Midbrain (tissue), 1 donor: ENCODE data around the gene SLC44A2.
A peak's percentile ranks its signal among the peaks of the same experiment; 100 is the strongest.

Source experiments
- DNase-seq: peaks from one replicate; lab custom pipeline; 2025; lab: John Stamatoyannopoulos, UW

The SLC44A2 gene

DNA sequence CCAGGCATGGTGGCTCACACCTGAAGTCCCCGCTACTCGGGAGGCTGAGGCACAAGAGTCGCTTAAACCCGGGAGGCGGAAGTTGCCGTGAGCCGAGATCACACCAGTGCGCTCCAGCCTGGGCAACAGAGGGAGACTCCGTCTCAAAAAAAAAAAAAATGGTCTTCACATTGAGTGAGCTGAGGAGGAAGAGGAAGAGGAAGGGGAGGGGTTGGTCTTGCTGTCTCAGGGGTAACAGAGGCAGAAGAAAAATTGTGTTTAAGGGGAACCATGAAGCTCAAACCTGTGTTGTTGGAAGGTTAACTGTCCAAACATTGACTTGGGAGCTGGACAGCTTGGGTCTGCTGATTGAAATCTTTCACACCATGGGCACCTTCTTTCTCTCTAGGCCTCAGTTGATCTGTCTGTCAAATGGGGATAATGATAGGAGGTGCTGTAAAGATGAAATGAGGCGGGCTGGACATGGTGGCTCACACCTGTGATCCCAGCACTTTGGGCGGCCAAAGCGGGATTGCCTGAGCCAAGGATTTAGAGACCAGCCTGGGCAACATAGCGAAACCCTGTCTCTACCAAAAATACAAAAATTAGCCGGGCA, 9.8 kb upstream of the SLC44A2 start:
- no peak for DNase-seq

DNA sequence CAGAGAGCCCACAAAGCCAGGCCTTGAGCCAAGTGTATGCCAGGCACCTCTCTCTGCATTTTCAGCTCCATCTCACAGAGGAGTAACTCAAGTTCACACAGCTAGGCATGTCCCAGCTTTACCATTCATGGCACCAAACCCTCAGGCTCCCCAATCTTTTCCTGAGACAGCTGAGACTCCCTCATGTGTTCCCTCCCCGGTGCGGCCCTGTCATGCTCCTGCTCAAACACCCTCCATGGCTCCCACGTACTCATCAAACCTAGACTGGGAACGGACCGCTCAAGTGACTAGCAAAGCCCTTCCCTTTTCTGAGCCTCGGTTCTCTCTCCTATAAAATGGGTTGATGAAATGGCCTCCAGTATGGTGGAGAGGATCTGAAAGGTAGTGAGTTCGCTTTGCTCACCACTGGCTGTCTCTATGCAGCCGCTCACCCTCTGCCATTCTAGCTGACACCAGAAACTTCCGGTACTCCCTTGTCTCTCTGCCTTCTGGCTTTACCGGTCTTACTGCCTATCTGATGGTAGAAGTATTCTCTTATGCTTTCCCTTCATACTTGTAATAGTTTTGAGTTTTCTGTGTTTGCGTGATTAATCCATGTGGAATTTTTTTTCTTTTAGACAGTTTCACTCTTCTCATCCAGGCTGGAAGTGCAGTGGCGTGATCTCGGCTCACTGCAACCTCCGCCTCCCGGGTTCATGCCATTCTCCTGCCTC, 7.8 kb upstream of the SLC44A2 start:
- no peak for DNase-seq

DNA sequence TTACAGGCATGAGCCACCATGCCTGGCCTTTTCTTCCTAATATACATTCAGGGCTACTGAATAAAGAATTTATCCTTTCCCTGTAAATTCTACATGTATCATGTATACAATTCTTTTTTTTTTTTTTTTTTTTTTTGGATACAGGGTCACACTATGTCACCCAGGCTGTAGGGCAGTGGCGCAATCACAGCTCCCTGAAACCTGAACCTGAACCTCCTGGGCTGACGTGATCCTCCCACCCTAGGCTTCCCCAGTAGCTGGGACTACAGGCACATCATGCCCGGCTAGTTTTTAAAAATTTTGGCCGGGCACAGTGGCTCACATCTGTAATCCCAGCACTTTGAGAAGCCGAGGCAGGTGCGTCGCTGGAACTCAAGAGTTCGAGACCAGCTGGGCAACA, 6.5 kb upstream of the SLC44A2 start:
- DNase-seq = no peak

DNA sequence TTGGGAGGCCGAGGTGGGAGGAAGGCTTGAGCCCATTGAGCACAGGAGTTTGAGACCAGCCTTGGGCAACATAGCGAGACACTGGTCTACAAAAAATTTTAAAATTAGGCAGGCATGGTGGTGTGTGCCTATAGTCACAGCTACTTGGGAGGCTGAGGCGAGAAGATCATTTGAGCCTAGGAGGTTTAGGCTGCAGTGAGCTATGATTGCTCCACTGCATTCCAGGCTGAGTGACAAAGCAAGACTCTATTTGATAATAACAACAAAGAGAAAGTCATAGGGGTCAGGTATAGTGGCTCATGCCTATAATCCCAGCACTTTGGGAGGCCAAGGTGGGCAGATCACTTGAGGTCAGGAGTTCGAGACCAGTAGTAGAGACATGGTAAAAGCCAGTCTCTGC, 4.6 kb upstream of the SLC44A2 start:
- DNase-seq = no peak

DNA sequence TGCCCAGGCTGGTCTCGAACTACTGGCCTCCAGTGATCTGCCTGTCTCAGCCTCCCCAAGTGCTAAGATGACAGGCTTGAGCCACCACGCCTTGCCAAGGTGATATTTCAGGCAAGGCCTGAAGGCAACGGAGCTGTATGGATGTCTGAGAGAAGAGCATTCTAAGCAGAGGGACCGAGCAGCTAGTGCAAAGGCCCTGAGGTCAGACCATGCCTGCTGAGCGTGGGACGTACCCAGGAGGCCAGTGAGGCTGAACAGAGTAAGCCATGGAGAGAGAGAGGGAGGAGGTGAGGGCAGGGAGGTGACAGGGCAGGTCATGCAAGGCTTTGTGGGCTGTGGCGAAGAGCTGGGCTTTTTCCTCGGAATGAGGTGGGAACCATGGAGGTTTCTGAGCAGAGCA, 3.4 kb upstream of the SLC44A2 start:
- DNase-seq = no peak

DNA sequence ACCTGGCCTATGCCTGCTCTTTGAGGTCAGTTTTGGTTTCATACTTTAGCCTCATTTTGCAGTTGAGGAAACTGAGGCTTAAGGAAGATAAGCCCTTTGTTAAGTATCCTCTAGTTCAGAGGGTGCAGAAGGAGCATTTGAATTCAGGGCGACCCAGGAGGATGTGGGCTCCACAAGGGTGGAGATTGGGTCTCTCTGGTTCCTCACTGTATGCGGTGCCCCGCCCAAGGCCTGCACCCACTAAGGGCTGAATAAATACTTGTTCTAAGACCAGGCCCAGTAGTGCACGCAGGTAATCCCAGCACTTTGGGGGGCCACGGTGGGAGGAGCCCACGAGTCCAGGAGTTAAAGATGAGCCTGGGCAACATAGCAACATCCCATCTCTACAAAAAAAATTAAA, 768 bp upstream of the SLC44A2 start:
- no peak for DNase-seq

DNA sequence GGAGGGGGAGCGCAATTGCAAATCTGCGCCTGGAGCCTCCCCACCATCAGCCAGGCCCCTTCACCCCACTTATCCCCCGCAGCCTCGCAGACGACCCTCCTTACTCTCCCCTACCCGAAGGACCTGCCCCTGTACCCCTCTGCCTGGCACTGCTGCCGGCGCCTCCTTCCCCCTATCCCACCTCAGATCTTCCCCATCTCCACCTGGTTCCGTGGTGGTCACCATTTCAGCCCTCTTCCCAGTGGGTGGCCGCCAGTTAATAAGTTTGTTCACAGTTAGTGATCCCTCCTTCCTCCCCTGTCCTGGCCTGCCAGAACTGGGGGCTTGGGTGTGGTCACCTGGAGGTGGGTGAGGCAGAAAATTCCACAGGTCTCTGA, 397 bp downstream of the SLC44A2 start:
- DNase-seq = no peak

DNA sequence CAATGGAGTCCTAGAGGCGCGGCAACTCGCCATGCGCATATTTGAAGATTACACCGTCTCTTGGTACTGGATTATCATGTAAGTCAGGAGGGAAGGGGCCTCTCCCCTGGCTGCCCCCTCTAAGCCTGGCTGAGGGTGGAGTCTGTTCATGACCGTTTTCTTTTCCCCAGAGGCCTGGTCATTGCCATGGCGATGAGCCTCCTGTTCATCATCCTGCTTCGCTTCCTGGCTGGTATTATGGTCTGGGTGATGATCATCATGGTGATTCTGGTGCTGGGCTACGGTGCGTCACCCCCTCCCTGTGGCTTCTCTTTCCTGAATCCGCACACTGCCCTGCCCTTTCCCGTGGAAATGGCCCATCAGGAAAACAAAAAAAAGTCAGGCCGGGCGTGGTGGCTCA, 6.5 kb downstream of the SLC44A2 start:
- DNase-seq = no peak

DNA sequence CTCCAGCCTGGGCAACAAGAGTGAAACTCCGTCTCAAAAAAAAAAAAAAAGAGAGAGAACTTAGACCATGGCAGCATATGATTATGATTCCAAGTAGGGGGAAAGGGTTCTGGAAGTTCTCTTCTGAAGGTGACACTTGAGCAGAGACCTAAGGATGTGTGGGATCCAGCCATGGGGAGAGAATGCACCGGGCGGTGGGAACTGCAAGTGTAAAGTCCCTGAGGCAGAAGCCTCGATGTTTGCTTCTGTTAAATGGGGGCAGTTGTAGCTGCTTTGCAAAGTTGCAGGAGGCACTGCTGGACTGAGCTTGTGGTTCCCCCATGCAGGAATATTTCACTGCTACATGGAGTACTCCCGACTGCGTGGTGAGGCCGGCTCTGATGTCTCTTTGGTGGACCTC, 9.1 kb downstream of the SLC44A2 start:
- no peak for DNase-seq

DNA sequence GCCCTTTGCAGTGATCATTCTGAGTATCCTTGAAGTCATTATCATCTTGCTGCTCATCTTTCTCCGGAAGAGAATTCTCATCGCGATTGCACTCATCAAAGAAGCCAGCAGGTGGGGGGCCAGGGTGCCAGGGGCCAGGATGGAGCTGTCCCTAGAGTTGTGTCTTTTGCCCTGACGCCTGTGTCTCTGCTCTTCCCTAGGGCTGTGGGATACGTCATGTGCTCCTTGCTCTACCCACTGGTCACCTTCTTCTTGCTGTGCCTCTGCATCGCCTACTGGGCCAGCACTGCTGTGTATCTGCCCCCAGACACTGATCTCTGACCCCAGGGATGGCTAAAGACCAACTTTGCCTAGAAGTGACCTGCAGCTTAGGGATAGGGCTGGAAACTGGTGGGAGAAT, 9.6 kb downstream of the SLC44A2 start:
- no peak for DNase-seq

DNA sequence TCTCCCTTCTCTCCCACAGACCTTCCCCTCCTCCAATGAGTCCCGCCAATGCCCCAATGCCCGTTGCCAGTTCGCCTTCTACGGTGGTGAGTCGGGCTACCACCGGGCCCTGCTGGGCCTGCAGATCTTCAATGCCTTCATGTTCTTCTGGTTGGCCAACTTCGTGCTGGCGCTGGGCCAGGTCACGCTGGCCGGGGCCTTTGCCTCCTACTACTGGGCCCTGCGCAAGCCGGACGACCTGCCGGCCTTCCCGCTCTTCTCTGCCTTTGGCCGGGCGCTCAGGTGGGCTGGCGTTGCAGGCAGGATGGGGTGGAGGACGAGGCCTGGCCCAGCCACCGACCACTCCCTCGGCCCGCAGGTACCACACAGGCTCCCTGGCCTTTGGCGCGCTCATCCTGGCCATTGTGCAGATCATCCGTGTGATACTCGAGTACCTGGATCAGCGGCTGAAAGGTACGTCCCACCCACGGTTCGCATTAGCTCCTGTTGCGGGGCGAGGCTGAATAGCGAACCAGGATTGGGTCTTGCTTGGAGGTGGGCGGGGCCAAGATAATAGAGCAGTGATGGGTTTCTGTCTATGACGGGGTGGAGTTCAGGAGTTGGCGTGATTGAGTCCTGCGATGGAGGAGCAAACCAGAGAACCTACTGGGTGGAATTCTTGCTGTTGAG, 11.1 kb downstream of the SLC44A2 start:
- no peak for DNase-seq

DNA sequence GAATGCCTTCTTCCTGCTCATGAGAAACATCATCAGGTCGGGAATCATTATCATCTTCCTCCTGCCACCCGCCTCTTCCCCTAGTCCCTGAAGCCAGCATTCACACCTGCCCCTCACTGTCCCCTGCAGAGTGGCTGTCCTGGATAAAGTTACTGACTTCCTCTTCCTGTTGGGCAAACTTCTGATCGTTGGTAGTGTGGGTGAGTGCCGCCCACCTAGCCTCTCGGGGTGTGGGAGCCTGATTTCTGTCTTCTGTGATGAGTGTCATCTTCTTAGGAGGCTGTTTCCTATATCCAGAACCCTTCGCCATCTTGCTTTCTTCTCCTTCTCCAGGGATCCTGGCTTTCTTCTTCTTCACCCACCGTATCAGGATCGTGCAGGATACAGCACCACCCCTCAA, 12.5 kb downstream of the SLC44A2 start:
- DNase-seq = no peak

DNA sequence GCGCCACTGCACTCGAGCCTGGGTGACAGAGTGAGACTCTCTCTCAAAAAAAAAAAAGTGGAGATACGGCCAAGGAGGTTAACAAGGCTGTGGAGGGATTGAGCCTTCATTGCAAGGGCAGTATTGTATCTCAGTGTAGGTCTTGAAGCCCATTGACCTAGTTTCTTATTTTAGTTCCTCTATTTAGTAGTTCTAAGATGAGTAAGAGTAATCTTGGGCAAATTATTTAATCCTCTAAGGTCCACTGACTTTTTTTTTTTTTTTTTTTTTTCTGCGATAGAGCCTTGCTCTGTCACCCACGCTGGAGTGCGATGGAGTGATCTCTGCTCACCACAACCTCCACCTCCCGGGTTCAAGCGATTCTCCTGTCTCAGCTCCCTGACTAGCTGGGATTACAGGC, 14.5 kb downstream of the SLC44A2 start:
- DNase-seq = no peak

DNA sequence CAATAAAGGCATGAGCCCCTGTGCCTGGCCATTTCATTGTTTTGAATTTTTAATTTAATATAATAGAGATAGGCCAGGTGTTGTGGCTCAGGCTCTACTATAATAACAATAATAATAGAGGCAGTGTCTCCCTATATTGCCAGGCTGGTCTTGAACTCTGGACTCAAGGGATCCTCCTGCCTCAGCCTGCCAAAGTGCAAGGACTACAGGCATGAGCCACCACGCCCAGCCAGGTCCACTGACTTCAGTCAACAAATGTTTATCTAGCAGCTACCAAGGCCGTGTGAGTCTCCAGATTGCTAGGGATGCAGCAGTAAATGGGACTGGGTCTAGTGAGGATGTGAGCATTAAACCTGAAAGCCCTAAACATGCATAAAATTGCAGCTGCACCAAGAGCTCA, 15.0 kb downstream of the SLC44A2 start:
- no peak for DNase-seq

DNA sequence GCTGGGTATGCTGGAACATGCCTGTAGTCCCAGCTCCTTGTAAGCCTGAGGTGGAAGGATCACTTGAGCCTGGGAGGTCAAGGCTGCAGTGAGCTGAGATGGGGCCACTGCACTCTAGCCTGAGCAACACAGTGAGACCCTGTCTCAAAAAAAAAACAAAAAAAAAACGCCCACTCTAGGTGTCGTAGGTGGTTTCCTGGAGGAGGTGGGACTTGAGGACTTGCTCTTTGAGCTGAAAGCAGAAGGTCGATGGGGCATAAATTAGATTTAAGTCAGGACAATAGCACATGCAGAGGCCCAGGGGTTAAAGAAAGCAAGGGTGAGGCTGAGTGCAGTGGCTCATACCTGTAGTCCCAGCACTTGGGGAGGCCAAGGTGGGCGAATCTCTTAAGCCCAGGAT, 15.9 kb downstream of the SLC44A2 start:
- DNase-seq = no peak

DNA sequence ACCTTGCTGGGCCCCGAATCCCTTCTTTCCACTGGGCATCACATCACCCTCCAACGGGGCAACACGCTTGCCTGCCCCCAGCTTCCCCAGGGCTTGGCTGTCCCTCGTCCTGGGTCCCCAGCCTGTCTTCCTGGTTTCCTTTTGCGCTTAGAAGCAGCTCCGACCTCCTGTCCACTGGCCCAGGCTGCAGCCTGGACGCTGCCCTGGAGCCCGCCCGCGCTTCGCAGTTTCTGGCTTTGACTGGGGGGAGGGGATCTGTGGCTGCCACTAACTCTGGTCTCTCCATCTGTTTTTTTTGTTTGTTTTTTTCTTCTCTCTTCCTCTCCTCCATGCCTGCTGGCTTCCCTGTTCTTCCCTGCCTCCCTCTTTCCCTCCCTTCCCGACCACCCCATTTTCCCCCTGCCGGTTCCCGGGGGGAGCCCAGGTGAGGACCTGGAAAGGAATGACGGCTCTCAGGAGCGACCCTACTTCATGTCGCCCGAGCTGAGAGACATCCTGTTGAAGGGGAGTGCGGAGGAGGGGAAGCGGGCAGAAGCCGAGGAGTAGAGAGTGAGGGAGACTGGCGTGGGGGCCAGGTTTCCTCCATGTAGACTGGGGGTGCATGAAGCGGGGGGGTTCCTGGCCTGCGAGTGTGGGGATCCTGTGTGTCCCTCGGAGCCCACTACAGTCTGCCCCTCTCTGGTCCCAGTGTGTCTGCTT, 17.3 kb downstream of the SLC44A2 start:
- peak; percentile 46 for DNase-seq

DNA sequence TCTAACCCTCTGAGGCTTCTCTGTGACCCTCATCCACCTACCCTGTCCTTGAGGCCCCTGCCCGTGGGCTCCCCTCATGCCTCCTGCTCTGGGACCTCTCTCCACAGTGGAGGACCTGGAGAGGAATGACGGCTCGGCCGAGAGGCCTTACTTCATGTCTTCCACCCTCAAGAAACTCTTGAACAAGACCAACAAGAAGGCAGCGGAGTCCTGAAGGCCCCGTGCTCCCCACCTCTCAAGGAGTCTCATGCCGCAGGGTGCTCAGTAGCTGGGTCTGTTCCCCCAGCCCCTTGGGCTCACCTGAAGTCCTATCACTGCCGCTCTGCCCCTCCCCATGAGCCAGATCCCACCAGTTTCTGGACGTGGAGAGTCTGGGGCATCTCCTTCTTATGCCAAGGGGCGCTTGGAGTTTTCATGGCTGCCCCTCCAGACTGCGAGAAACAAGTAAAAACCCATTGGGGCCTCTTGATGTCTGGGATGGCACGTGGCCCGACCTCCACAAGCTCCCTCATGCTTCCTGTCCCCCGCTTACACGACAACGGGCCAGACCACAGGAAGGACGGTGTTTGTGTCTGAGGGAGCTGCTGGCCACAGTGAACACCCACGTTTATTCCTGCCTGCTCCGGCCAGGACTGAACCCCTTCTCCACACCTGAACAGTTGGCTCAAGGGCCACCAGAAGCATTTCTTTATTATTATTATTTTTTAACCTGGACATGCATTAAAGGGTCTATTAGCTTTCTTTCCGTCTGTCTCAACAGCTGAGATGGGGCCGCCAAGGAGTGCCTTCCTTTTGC, 18.0 kb downstream of the SLC44A2 start:
- DNase-seq = no peak

DNA sequence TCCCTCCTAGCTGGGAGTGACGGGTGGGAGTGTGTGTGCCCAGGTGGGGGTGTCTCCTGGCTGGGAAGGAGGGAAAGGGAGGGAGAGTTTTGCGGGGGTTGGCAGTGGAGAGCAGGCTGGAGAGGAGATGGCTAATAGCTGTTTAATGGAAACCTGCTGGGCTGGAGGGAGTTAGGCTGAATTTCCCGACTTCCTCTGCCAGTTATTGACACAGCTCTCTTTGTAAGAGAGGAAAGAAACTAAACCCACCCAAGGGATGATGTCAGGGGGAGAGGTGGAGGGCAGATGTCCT, 18.6 kb downstream of the SLC44A2 start:
- no peak for DNase-seq

DNA sequence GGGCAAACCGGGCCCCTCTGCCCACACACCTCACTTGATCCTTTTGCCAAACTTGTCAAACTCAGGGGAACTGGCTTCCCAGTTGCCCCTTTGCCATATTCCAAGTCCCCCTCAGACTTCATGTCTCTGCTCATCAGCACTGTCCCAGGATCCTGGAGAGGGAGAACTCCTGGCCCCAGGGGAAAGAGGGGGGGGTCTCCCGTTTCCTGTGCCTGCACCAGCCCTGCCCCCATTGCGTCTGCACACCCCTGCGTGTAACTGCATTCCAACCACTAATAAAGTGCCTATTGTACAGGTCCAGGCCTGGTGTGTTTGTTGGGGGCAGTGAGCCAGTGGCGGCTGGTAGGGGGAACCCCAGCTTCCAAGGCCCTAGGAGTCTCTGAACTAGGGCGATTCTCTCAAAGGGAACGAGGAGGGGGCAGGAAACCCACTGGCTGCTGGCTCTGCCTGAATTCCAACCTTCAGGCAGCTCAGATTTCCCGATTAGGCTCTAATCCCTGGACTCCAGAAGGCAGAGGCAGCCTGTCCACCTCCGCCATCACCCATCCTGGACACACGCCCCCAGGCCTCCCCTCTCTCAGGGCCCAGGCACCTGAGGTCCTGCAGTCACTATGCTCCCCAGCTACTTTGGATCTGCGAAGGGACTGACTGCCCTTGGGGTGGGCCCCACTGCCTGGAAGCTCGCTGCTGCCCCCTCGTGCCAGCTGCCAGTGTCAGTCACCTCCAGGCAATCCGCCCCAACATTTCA, 19.1 kb downstream of the SLC44A2 start:
- peak; percentile 88 for DNase-seq

DNA sequence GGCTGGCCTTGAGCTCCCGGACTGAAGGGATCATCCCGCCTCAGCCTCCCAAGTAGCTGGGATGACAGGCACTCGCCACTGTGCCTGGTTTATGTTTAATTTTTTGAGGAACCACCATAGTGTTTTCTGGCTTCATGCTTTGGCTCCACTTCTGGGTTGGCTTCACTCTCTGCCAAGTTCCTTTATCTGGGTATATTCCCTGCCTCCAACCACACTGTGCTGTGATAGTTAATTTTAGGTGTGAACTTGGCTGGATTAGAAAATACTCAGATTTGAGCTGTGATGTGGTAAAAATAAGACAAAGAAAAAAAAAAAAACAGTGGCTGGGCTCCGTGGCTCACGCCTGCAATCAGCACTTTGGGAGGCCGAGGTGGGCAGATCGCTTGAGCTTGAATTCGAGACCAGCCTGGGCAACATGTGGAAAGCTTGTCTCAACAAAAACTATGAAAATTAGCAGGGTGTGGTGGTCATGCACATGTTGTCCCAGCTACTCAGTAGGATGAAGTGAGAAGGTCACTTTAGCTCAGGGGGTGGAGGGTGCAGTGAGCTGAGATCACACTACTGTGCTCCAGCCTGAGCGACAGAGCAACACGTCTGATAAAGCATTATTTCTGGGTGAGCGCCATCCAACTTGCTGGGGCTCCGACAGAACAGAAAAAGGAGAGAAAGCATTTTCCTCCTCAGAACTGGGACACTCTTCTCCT, 21.3 kb downstream of the SLC44A2 start:
- no peak for DNase-seq

DNA sequence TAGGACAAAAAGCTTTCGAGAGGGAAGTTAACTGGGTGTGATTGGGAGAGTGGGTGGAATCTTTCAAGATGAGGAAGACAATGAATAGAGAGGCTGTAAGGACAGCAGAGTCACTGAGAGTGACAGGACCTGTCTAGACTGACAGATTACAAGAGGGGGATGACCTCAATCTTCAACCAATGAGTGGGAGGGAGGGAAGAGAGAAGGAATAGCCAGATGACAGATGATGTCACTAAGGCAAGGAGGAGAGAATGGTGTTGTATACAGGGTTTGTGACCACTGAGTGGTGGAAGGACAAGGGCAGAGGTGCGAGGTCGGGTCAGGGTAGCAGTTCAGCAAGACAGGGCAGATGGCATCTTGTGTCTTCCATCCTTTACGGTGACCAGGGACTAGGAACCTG, 23.0 kb downstream of the SLC44A2 start:
- DNase-seq = no peak
